Activated CD4-positive, alpha-beta T cell treated with anti-CD3 and anti-CD28 coated beads, Interleukin-2, amount 50 U/mL, for 4 hours (primary cell): ENCODE results near the gene SERGEF.

Source experiments
- DNase-seq, 2 experiments: peaks; one replicate each; pipeline ENCODE4 v3.0.0-alpha.2; 2020

Gene SERGEF

DNA sequence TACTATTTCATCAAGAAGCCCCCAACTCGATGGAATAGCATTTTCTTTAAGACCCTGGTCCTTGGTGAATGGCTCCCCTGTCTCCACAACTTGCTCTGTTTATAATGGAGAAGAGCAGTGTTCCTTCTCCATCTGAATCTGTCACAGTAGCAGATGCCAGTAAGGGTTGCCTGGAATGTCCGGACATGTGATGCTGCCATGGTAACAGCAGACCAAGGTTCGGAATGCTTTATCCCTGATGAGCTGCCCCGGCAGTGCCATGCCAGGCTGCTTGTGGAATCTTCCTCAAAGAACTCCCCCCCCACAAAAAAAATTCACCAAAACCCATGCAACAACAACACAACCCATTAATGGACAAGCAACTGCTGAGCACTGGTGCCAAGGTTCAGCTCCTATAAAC, 205.8 kb downstream of the SERGEF start:
- no peak for DNase-seq

DNA sequence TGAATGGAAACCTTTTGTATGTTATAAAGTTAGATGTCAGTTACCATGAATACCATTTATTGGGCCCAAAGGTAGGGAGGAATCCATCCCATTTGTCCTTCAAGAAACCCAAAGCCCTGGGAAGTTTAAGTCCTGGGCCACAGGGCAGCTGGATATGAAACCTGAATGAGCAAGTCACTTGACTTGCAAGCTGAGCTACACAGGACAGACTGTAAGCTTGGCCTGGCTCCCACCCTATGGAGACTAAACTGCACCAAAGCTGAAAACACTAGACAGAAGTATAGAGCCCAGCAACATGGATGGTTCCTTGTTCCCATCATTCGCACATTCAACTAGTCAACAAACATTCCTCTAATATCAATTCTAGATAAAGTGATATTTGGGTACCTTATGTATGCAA, 207.0 kb downstream of the SERGEF start:
- DNase-seq: no peak

DNA sequence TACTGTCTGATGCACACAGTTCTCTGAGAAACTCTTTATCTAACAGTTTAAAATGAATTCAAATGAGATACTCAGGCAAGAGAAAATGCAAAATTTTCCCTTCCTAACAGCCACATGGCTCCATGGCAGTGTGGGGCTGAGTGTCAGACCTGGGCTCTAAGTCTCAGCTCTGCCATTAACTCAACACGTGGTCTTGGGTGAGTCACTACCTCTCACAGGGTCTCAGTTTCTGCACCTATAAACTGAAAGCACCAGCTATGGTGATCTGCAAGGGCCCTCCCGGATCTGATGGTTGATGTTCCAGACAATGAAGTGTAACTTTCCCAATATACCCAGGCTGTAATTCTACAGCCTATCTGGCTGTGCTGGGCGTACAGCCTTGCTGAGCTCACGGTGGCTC, 207.8 kb downstream of the SERGEF start:
- no peak for DNase-seq

DNA sequence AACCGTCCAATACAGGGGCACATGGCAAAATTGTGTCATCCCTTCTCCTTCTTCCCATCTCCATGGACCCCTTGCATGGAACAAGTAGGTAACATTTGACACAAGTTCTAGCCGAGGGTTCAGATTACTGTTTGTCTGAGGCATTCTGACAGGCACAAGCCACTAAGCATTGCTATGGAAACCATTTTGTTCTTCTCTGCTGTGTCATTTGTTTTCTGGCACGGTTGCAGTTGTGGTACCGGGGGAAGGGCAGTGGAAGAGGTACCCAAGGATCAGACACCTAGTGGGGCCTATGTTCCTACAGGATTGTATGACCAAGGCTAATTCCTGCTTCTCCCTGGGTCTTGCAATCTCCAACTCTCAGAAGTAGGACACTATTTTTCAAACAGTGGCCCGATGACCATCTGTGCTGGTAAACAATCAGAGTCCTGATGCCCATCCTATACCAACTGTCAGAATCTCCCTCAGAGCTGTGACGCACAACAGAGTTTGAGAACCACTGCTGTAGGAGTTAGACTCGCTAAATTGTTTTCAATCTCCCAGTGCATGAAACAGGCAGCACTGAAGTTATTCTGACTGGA, 209.0 kb downstream of the SERGEF start:
- no peak for DNase-seq

DNA sequence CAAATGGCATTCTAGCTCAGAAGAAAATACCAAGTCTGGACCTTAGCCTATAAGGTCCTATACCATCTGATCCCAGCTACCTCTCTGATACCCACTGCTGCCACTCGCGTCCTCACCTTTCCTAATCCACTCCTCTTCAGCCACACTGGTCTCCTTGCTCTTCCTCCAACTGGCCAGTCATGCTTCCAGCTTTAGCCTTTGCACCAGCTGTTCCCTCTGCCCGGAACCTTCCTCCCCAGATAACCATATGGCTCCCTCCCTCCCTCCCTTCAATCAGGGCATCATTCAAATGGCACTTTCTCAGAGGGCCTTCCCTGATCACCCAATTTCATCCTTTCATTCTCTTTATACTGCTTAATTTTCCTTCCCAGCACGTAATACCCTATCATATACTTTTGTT, 210.4 kb downstream of the SERGEF start:
- no peak for DNase-seq

GRCh38 chr11:17801166-17801565, 211.7 kb downstream of the SERGEF start:
- DNase-seq: no peak

- DNase-seq: no peak
These were observed 213.7 kb downstream of the SERGEF start for GRCh38 chr11:17799147-17799546.

DNA sequence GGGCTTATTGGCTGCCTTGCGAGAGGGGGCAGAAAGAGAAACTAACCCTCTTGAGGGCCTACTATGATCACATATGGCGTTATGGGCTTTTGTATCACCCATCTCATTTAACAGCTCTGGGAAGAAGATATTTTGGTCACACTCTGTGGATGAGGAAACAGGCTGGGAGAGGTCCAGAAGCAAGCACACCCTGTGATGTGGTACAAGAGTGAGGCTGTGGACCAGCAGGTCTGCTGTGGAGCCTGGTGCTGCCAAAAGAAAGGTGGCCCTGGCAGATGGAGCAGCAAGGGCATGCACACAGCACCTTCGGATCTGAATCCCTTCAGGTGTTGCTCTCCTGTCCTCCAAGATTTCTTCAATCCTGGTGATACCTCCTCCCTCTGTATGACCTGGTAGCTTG, 214.1 kb downstream of the SERGEF start:
- DNase-seq: no peak

GRCh38 chr11:17798253-17798652, 214.6 kb downstream of the SERGEF start:
- DNase-seq: no peak

DNA sequence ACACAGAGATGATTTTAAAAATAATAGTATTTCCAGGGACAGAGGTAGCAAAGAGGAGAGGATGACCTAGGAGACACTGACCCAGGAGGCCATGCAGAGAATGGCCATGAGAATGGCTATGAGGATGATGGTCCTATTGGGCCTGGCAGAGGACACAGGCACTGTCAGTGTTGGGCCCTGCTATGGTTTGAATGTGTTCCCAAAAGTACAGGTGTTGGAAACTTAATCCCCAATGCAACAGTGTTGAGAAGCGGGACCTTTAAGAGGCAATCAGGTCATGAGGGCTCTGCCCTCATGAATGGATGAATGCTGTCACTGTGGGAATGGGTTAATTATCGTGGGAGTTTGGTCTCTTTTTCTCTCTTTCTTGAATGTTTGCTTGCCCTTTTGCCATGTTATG, 216.7 kb downstream of the SERGEF start:
- no peak for DNase-seq

DNA sequence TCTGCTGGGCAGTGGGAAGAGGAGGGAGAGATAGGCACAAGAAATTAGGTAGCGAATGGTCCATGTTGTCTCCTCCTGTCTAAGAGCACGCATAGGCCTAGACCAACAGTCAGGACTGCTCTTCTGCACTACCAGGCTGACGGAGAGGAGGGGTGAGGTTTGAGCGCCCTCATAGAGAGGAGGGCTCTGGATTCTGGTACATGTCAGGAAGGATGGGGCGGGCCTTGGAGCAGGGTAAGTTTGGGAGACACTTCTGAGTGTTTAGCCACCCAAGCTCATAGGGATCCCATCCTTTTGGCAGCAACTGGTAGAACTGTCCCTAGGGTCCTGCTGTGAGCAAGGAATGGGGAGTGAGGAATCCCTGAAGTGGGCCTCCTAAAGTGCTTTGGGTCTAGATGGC, 217.9 kb downstream of the SERGEF start:
- no peak for DNase-seq

GRCh38 chr11:17793642-17794170, 219.1 kb downstream of the SERGEF start:
- no peak for DNase-seq

- no peak for DNase-seq
These were observed 220.7 kb downstream of the SERGEF start for GRCh38 chr11:17792161-17792560.

- DNase-seq: no peak
These were observed 221.7 kb downstream of the SERGEF start for GRCh38 chr11:17791144-17791543.

DNA sequence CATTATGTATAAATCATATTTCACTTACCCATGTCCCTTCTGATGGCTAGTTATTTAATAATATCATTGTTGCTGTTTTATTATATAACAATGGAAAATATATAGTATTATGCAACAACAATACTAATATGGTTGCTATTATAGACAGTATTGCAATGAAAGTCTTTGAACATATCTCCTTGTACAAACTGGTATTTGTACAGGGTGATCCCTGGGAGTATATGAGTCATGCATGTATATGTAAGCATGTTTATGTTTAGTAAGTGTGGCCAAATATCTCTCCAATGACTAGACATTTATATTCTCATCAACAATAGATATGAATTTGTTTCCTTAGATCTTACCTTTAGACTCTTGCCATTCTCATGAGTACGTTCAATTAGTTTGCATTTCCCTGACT, 222.4 kb downstream of the SERGEF start:
- no peak for DNase-seq

DNA sequence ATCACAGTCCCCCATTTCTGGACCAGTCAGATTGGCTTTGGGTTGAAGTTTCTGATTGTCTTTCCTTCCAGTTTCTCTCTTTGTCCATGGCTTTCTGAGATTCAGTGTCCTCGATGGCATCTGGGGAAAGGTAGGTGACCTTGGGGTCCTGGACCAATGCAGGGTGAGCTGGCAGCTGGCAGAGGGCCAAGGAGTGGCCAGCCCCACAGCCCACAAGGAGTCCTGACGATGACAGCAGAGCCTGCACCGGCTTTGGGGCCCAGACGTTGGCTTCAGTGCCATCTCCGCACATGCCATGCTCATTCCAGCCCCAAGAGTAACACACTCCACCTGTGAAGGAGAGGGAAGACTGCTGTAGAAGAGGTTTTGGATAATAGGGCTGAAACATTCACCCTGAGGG, 224.8 kb downstream of the SERGEF start:
- DNase-seq: no peak

DNA sequence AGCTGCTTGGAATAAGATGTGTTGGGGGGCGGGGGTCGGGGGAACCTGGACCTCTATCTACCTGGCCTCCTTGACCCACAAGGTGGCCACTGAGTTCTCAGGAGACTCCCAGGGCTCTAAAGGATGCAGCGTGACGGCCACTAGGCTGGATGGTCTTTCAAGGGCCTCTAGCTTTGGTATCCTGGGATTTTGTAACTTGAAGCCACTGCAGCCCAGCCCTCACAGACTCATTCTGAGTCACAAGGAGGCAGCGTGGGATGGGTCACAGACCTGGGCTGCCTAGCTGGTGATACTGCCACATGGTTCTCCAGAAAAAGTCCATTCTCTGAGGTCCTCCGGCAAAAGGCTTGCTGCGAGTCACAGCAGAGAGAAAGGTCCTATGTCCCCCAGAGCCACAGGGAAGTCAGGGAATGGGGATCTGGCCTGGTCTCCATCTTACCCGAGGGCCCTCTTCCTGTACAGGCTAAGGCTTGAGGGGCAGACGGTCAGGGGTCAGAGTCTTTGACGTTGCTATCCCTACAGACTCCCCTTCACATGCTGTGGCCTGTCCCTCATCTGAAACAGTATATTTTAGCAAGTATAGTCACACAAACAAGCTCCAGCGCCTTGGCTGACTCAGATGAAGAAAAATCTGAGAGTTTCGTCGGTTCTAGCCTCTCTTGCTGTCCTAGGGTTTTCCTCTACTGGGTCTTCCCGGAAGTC, 225.9 kb downstream of the SERGEF start:
- DNase-seq: no peak

DNA sequence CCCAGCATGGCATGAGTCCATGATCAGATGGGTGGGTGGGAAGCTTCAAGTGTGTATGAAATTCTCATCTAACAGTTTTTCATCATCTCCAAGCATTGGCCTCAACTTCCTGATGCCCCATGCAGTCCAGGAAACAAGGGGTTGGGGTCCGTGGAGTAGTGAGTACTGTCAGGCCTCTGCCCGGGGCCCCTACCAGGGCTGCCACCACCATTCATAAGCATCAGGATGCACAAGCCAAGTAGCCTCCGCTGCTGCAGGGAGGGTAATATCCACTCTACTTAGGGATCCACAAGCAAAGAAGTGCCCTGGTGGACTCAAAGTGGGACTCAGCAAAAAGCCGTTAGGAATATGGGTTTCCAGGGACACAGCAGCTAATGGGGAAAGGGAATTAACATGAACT, 229.0 kb downstream of the SERGEF start:
- no peak for DNase-seq

DNA sequence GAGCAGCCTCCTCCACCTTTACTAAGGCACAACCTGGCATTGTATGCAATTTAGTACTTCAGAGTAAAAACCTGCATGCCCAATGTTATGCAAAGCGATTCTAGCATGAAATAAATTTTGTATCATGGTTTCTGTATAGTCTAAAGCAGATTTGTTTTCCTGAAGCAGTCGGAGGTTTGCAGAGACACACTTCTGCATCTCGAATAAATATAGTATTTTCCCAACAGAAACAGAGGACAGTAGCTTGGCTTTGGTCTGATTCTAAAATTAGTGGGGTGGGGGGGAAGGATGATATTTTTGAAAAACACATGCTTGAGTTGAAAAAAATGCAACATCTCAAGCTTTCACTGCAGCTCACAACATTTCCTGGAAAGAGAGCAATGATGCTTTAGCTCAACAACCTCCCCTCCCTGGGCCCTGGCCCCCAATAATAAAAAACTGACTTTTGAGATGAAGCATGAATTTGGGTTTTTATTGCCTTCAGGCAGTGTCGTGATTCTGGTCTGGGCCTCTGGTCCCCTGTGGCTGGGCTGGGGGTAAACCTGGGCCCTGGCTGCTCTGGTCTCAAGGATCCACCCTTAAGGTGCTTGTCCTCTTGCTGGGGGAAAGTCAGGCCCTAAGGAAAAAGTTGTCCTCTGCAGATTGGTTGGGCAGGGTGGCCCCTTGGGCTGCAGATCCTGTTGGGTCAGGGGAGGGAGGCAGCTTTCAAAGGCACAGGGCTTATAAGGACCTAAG, 230.1 kb downstream of the SERGEF start:
- DNase-seq: no peak

GRCh38 chr11:17782145-17782544, 230.7 kb downstream of the SERGEF start:
- DNase-seq: no peak

GRCh38 chr11:17781626-17782025, 231.2 kb downstream of the SERGEF start:
- no peak for DNase-seq

DNA sequence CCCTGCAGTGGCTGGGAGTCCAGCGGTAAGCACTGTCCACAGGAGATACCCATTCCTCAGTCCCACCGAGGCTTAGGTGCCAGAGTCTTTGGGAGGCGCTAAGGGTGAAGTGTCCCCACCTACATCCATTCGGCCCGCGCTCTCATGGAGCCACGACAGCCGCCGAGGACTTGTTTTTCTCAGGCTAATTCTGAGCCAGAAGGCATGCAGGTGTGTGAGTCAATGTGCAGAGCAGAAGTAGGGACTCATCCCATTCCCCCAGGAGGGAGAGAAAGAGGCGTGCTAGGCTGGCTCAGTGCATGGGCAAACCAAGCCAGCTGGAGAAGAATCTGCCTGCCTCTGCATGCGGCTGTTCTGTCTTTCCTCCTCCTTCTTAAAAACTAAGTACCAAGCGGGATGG, 231.6 kb downstream of the SERGEF start:
- DNase-seq: no peak

GRCh38 chr11:17780668-17781067, 232.2 kb downstream of the SERGEF start:
- no peak for DNase-seq
